ENCODE data around the gene CADPS2.

The CADPS2 gene

DNA sequence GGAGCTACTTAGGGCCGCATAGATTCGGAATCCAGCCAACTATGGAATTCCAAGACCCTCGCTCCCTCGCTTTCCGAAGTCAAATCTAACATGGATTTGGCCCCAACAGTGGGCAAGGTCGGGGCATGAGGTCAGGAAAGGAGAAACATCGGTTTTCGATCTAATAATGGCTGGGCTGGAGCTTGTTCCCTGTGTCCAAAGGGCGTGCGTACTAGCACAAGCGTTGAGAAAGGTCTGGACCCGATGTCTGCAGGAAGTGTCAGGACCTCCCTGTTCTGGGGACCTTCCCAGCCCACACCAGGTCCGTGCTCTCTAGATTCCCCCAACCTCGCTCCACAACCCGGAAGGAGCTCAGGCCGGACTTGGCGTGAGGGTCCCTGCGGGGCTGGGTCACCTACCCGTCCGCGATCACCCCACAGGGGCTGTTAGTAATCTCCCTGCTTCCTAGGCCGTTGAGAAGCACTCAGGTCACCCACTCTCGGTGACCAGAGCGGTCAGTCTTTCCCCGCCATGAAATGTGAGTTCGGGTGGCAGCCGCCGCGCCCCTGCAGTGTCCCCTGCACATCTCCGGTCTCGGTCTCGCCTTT lies 586.5 kb downstream of the CADPS2 start:
- Histone ChIP-seq H3K9me3 (ENCODE audit: insufficient read depth, low read length, severe bottlenecking) (no peaks in the 10 kb centered on the region), H3K4me3 (ENCODE audit: low read depth in 1 of 2, low read length in 2 of 2) (no peak overlapping the region), H3K36me3 (ENCODE audit: insufficient read depth, low read length) (no peaks in the 10 kb centered on the region), H3K27ac (ENCODE audit: low read length) (no peak overlapping the region), H2AFZ (ENCODE audit: low read depth, low read length) (no peak overlapping the region), H4K20me1 (ENCODE audit: insufficient read depth, low read length) (no peaks in the 10 kb centered on the region), H3K9ac (ENCODE audit: low read depth, low read length) (no peak overlapping the region), H3K4me2 (ENCODE audit: insufficient read depth, low read length) (no peak overlapping the region), H3K4me1 (ENCODE audit: insufficient read depth, low read length) (no peaks in the 10 kb centered on the region), H3K79me2 (ENCODE audit: insufficient read depth, low read length) (no peaks in the 10 kb centered on the region), H3K27me3 (ENCODE audit: insufficient read depth, low read length, poor library complexity) (no peaks in the 10 kb centered on the region)
- TF ChIP-seq CTCF (IDR thresholded peaks at IDR 0.05; ENCODE audit: borderline replicate concordance, extremely low read depth, low read length, poor library complexity, severe bottlenecking) (no peak), EZH2 (IDR thresholded peaks at IDR 0.05; ENCODE audit: borderline replicate concordance, low read depth, low read length, severe bottlenecking) (no peak)
- ATAC-seq (ENCODE audit: insufficient read depth, low read depth) (no peak), DNase-seq (no peak)

- Histone ChIP-seq H4K20me1 (ENCODE audit: insufficient read depth, low read length) (no peaks in the 10 kb centered on the region), H3K9ac (ENCODE audit: low read depth, low read length) (no peak overlapping the region), H3K27me3 (ENCODE audit: insufficient read depth, low read length, poor library complexity) (no peaks in the 10 kb centered on the region), H3K9me3 (ENCODE audit: insufficient read depth, low read length, severe bottlenecking) (no peaks in the 10 kb centered on the region), H3K4me1 (ENCODE audit: insufficient read depth, low read length) (no peaks in the 10 kb centered on the region), H3K4me3 (ENCODE audit: low read depth in 1 of 2, low read length in 2 of 2) (no peak overlapping the region), H2AFZ (ENCODE audit: low read depth, low read length) (no peak overlapping the region), H3K4me2 (ENCODE audit: insufficient read depth, low read length) (no peak overlapping the region), H3K36me3 (ENCODE audit: insufficient read depth, low read length) (no peaks in the 10 kb centered on the region), H3K27ac (ENCODE audit: low read length) (no peak overlapping the region), H3K79me2 (ENCODE audit: insufficient read depth, low read length) (no peaks in the 10 kb centered on the region)
- ATAC-seq (ENCODE audit: insufficient read depth, low read depth), result no peak
- TF ChIP-seq CTCF (IDR thresholded peaks at IDR 0.05; ENCODE audit: borderline replicate concordance, extremely low read depth, low read length, poor library complexity, severe bottlenecking) (no peak), EZH2 (IDR thresholded peaks at IDR 0.05; ENCODE audit: borderline replicate concordance, low read depth, low read length, severe bottlenecking) (no peak)
- DNase-seq, result no peak
Measured at GRCh38 chr7:122298618-122299017, 587.6 kb downstream of the CADPS2 start.

GRCh38 chr7:122298131-122298530 lies 588.1 kb downstream of the CADPS2 start:
- Histone ChIP-seq H2AFZ (ENCODE audit: low read depth, low read length) (no peak overlapping the region), H3K27me3 (ENCODE audit: insufficient read depth, low read length, poor library complexity) (no peaks in the 10 kb centered on the region), H3K36me3 (ENCODE audit: insufficient read depth, low read length) (no peaks in the 10 kb centered on the region), H4K20me1 (ENCODE audit: insufficient read depth, low read length) (no peaks in the 10 kb centered on the region), H3K4me3 (ENCODE audit: low read depth in 1 of 2, low read length in 2 of 2) (no peak overlapping the region), H3K4me2 (ENCODE audit: insufficient read depth, low read length) (no peak overlapping the region), H3K9ac (ENCODE audit: low read depth, low read length) (no peak overlapping the region), H3K27ac (ENCODE audit: low read length) (no peak overlapping the region), H3K79me2 (ENCODE audit: insufficient read depth, low read length) (no peaks in the 10 kb centered on the region), H3K4me1 (ENCODE audit: insufficient read depth, low read length) (no peaks in the 10 kb centered on the region), H3K9me3 (ENCODE audit: insufficient read depth, low read length, severe bottlenecking) (no peaks in the 10 kb centered on the region)
- DNase-seq (no peak), ATAC-seq (ENCODE audit: insufficient read depth, low read depth) (no peak)
- TF ChIP-seq CTCF (IDR thresholded peaks at IDR 0.05; ENCODE audit: borderline replicate concordance, extremely low read depth, low read length, poor library complexity, severe bottlenecking) (no peak), EZH2 (IDR thresholded peaks at IDR 0.05; ENCODE audit: borderline replicate concordance, low read depth, low read length, severe bottlenecking) (no peak)

DNA sequence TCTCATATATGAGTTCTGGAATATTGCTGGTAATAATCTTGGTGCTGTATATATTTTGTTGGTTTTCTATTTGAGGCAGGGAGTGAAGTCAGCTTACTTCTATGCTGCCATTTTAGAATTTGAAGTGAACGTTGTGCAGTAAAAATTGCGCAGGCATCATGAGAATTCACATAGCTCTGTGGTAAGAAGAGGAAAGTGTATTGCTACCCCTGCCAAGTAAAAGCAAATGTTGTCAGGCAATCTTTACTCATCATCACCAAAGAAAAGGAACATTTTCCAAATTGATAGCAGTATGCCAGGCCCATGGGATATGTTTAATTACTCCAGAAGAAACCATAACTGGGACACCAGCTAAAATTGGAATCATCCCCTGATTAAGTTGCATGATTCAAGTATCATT lies 595.1 kb downstream of the CADPS2 start:
- no peak for DNase-seq
- no peak overlapping the region for H3K4me3 ChIP-seq (ENCODE audit: low read depth in 1 of 2, low read length in 2 of 2)
- TF ChIP-seq CTCF (IDR thresholded peaks at IDR 0.05; ENCODE audit: borderline replicate concordance, extremely low read depth, low read length, poor library complexity, severe bottlenecking) (no peak), EZH2 (IDR thresholded peaks at IDR 0.05; ENCODE audit: borderline replicate concordance, low read depth, low read length, severe bottlenecking) (no peak)
- H3K27ac ChIP-seq (ENCODE audit: low read length), result no peak overlapping the region
- no peak overlapping the region for H3K9ac ChIP-seq (ENCODE audit: low read depth, low read length)
- H2AFZ ChIP-seq (ENCODE audit: low read depth, low read length), result no peak overlapping the region
- H4K20me1 ChIP-seq (ENCODE audit: insufficient read depth, low read length), result no peaks in the 10 kb centered on the region
- H3K79me2 ChIP-seq (ENCODE audit: insufficient read depth, low read length), result no peaks in the 10 kb centered on the region
- no peaks in the 10 kb centered on the region for H3K4me1 ChIP-seq (ENCODE audit: insufficient read depth, low read length)
- no peaks in the 10 kb centered on the region for H3K27me3 ChIP-seq (ENCODE audit: insufficient read depth, low read length, poor library complexity)
- no peaks in the 10 kb centered on the region for H3K36me3 ChIP-seq (ENCODE audit: insufficient read depth, low read length)
- H3K9me3 ChIP-seq (ENCODE audit: insufficient read depth, low read length, severe bottlenecking), result no peaks in the 10 kb centered on the region
- no peak for ATAC-seq (ENCODE audit: insufficient read depth, low read depth)
- H3K4me2 ChIP-seq (ENCODE audit: insufficient read depth, low read length), result no peak overlapping the region
